ENCODE data around the gene MRPL32. TPM values are rescaled to one million over a fixed set of nuclear protein-coding genes. Genes with fewer than 3 reads are reported as not detected.

The MRPL32 gene
- total and polyA plus RNA-seq, 3 experiments from 2014 or later, result 49.9 to 79.5 (median 74.6) TPM

Other genes with a start within 250 kb of the MRPL32 start
- gene C7orf25, start 20.3 kb upstream of the MRPL32 start, total RNA-seq, result 1 to 10 TPM; 2.5 to 5.2 TPM
- gene C7orf25, start 20.3 kb upstream of the MRPL32 start, polyA plus RNA-seq, result 4.6 TPM
- gene PSMA2, start 202 bp upstream of the MRPL32 start, total RNA-seq, result 100 to 1,000 TPM; 176 to 179 TPM
- 238 TPM for gene PSMA2, start 202 bp upstream of the MRPL32 start, polyA plus RNA-seq
- gene HECW1, start 180.3 kb downstream of the MRPL32 start, total RNA-seq, result not detected
- gene HECW1, start 180.3 kb downstream of the MRPL32 start, polyA plus RNA-seq, result not detected

Data from CD8-positive, alpha-beta memory T cell (primary cell).